Measurements from ENCODE around the gene CUX1.

Gene CUX1

GRCh38 chr7:102075126-102075525 is 257.7 kb downstream of the CUX1 start:
- no peak for TF ChIP-seq POU6F1 (CRISPR knock-in tag; IDR thresholded peaks at IDR 0.05; ENCODE audit: borderline replicate concordance, low read depth)
- no peak for TF ChIP-seq CSRNP3 (CRISPR knock-in tag; IDR thresholded peaks at IDR 0.05)
- TF ChIP-seq RARB (CRISPR knock-in tag; IDR thresholded peaks at IDR 0.05): no peak
- TF ChIP-seq PPARA (CRISPR knock-in tag; IDR thresholded peaks at IDR 0.05; ENCODE audit: borderline replicate concordance): no peak

GRCh38 chr7:102075553-102076135 is 258.2 kb downstream of the CUX1 start:
- ATAC-seq: no peak
- TF ChIP-seq ARNTL (CRISPR knock-in tag; IDR thresholded peaks at IDR 0.05; ENCODE audit: borderline replicate concordance, low read depth): no peak
- no peak for TF ChIP-seq PPARA (CRISPR knock-in tag; IDR thresholded peaks at IDR 0.05; ENCODE audit: borderline replicate concordance)
- TF ChIP-seq SNAI2 (CRISPR knock-in tag; IDR thresholded peaks at IDR 0.05): no peak
- TF ChIP-seq PATZ1 (CRISPR knock-in tag; IDR thresholded peaks at IDR 0.05; ENCODE audit: borderline replicate concordance): no peak
- no peak for TF ChIP-seq GLIS3 (CRISPR knock-in tag; IDR thresholded peaks at IDR 0.05)
- TF ChIP-seq ISL1 (CRISPR knock-in tag; IDR thresholded peaks at IDR 0.05): no peak
- TF ChIP-seq ESRRG (CRISPR knock-in tag; IDR thresholded peaks at IDR 0.05): no peak
- no peak for TF ChIP-seq CREB5 (CRISPR knock-in tag; IDR thresholded peaks at IDR 0.05; ENCODE audit: low read depth)
- TF ChIP-seq POU6F1 (CRISPR knock-in tag; IDR thresholded peaks at IDR 0.05; ENCODE audit: borderline replicate concordance, low read depth): no peak
- TF ChIP-seq OSR1 (CRISPR knock-in tag; IDR thresholded peaks at IDR 0.05): no peak
- no peak for TF ChIP-seq ZFP3 (CRISPR knock-in tag; IDR thresholded peaks at IDR 0.05)
- TF ChIP-seq BACH2 (CRISPR knock-in tag; IDR thresholded peaks at IDR 0.05; ENCODE audit: borderline replicate concordance): no peak
- no peak for TF ChIP-seq ZNF70 (CRISPR knock-in tag; IDR thresholded peaks at IDR 0.05)
- no peak for TF ChIP-seq CSRNP3 (CRISPR knock-in tag; IDR thresholded peaks at IDR 0.05)
- TF ChIP-seq ZFP30 (CRISPR knock-in tag; IDR thresholded peaks at IDR 0.05): no peak
- TF ChIP-seq ZC3H10 (CRISPR knock-in tag; IDR thresholded peaks at IDR 0.05): no peak
- no peak for TF ChIP-seq TSHZ2 (CRISPR knock-in tag; IDR thresholded peaks at IDR 0.05)
- no peak for TF ChIP-seq TCF4 (CRISPR knock-in tag; IDR thresholded peaks at IDR 0.05; ENCODE audit: borderline replicate concordance)

More at GRCh38 chr7:102075126-102075525, 257.7 kb downstream of the CUX1 start:
- no peak for ATAC-seq

Measured in SK-N-SH treated with all-trans-retinoic acid at 6 μM for 48 hours (cell line).